Measurements from ENCODE around the gene HTT. TPM values are rescaled to one million over a fixed set of nuclear protein-coding genes. Genes with fewer than 3 reads are reported as not detected.

Gene HTT
- total and polyA plus RNA-seq, 2 of the 8 experiments (the other 6 are each of a cell fraction or from before 2014, with no cell fraction given): 24.0 to 71.0 TPM

DNA sequence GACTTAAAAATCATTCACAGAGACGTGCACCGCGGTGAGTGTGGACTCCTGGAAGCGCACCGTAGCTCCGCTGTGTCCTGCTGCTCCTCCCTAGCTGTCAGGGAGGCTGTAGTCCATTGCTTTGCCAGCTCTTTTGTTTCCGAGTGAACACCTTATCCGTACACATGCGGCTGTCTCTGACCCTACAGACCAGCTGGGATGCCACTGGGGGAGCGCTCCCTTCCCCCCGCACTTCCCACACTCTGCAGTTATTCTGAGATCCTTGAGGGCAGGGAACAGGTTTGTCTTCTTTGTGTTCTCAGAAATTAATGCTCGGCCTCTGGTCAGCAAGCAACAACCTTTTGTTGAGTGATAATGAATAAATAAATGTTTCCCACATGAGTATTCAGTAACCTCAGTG lies 140.8 kb downstream of the HTT start:
- WGBS, 2 experiments (ENCODE audit: extremely low coverage in 1 of 2, insufficient coverage in 1 of 2, insufficient read length in 1 of 2, insufficient replicate concordance in 2 of 2, low coverage in 1 of 2, low lambda C conversion rate in 2 of 2, missing lambda C conversion rate in 1 of 2): 90% methylated on average over 12 of the region's 12 CpGs; no CpG with 5 or more reads in 1 of the 2 experiments
- H3K36me3 ChIP-seq (ENCODE audit: control insufficient read depth in 2 of 4, insufficient read depth in 4 of 4, low read length in 3 of 4): peaks cover 29 to 68% (median 57%) of the 10 kb centered on the region in 4 experiments
- TF ChIP-seq MAFK (IDR thresholded peaks at IDR 0.05; ENCODE audit: low read depth, low read length) (no peak), RXRA (IDR thresholded peaks at IDR 0.05; ENCODE audit: insufficient read depth, low read depth, low read length) (no peak), TBP (IDR thresholded peaks at IDR 0.05; ENCODE audit: low read depth, low read length) (no peak), SP1 (IDR thresholded peaks at IDR 0.05; ENCODE audit: low read depth, low read length) (no peak), SP2 (IDR thresholded peaks at IDR 0.05; ENCODE audit: low read length) (no peak), JUND (IDR thresholded peaks at IDR 0.05; ENCODE audit: low read length) (no peak), CBX5 (IDR thresholded peaks at IDR 0.05; ENCODE audit: low read depth, low read length) (no peak), SIN3A (conservative IDR thresholded peaks at IDR 0.05 in 1 of 2, IDR thresholded peaks at IDR 0.05 in 1 of 2; ENCODE audit: low read depth in 1 of 2, low read length in 2 of 2) (no peak), CTBP2 (IDR thresholded peaks at IDR 0.05; ENCODE audit: borderline replicate concordance, insufficient read depth, insufficient read length, low read length) (no peak)
- TF ChIP-seq, protein P1, sequence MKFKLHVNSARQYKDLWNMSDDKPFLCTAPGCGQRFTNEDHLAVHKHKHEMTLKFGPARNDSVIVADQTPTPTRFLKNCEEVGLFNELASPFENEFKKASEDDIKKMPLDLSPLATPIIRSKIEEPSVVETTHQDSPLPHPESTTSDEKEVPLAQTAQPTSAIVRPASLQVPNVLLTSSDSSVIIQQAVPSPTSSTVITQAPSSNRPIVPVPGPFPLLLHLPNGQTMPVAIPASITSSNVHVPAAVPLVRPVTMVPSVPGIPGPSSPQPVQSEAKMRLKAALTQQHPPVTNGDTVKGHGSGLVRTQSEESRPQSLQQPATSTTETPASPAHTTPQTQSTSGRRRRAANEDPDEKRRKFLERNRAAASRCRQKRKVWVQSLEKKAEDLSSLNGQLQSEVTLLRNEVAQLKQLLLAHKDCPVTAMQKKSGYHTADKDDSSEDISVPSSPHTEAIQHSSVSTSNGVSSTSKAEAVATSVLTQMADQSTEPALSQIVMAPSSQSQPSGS (IDR thresholded peaks at IDR 0.05; ENCODE audit: low read length): no peak
- TF ChIP-seq, protein P2, sequence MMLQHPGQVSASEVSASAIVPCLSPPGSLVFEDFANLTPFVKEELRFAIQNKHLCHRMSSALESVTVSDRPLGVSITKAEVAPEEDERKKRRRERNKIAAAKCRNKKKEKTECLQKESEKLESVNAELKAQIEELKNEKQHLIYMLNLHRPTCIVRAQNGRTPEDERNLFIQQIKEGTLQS (IDR thresholded peaks at IDR 0.05; ENCODE audit: insufficient read depth, low read depth, low read length): no peak
- TF ChIP-seq, protein P3, sequence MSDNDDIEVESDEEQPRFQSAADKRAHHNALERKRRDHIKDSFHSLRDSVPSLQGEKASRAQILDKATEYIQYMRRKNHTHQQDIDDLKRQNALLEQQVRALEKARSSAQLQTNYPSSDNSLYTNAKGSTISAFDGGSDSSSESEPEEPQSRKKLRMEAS (IDR thresholded peaks at IDR 0.05): no peak

More for the DNA sequence above, 140.8 kb downstream of the HTT start:
- Histone ChIP-seq H2BK15ac (ENCODE audit: low read length) (no peak overlapping the region), H3K23me2 (ENCODE audit: low read depth, low read length) (no peaks in the 10 kb centered on the region), H3K27me3 (replicated peaks in 1 of 4; ENCODE audit: control insufficient read depth in 3 of 4, extremely low read depth in 1 of 4, insufficient read depth in 3 of 4, low read length in 3 of 4) (no peaks in the 10 kb centered on the region), H3K4me3 (ENCODE audit: extremely low read depth in 1 of 4, insufficient read depth in 2 of 4, low read depth in 3 of 4, low read length in 4 of 4) (no peak overlapping the region), H4K8ac (ENCODE audit: extremely low read depth, insufficient read depth, low read length) (no peak overlapping the region), H3K9me3 (ENCODE audit: insufficient read depth in 2 of 2, low read depth in 1 of 2, low read length in 1 of 2) (no peaks in the 10 kb centered on the region), H3K23ac (ENCODE audit: insufficient read length) (no peak overlapping the region), H3K27ac (ENCODE audit: low read depth, low read length) (no peak overlapping the region), H4K91ac (replicated peaks; ENCODE audit: insufficient read length, low read length) (no peak overlapping the region), H3K4me1 (replicated peaks in 1 of 4; ENCODE audit: control insufficient read depth in 3 of 4, insufficient read depth in 4 of 4, low read length in 3 of 4) (no peaks in the 10 kb centered on the region), H3K4ac (replicated peaks; ENCODE audit: insufficient read length, low read depth, low read length) (no peak overlapping the region), H2BK20ac (ENCODE audit: low read length) (no peak overlapping the region), H3K56ac (replicated peaks; ENCODE audit: insufficient read length, low read depth, low read length) (no peak overlapping the region), H2AK5ac (ENCODE audit: low read depth, low read length) (no peak overlapping the region), H4K5ac (ENCODE audit: insufficient read length, low read depth, low read length) (no peak overlapping the region), H2AFZ (ENCODE audit: low read length) (no peak overlapping the region), H3K18ac (ENCODE audit: extremely low read depth, low read length) (no peak overlapping the region), H2BK5ac (ENCODE audit: low read depth, low read length) (no peak overlapping the region), H3K79me1 (ENCODE audit: low read depth, low read length) (no peaks in the 10 kb centered on the region), H3K14ac (ENCODE audit: insufficient read length) (no peak overlapping the region), H2BK12ac (ENCODE audit: low read depth, low read length) (no peak overlapping the region), H3K79me2 (ENCODE audit: control insufficient read depth in 1 of 2, insufficient read depth in 2 of 2, low read length in 2 of 2) (no peaks in the 10 kb centered on the region), H4K20me1 (replicated peaks in 1 of 2; ENCODE audit: control insufficient read depth in 1 of 2, insufficient read depth in 2 of 2, low read length in 2 of 2) (peaks cover 0 to 6% of the 10 kb centered on the region in 2 experiments), H3K9ac (replicated peaks in 1 of 4; ENCODE audit: extremely low read depth in 1 of 4, low read depth in 3 of 4, low read length in 3 of 4) (no peak overlapping the region), H3K4me2 (ENCODE audit: insufficient read depth in 1 of 2, low read depth in 2 of 2, low read length in 2 of 2) (no peak overlapping the region), H2BK120ac (replicated peaks; ENCODE audit: low read depth, low read length) (no peak overlapping the region)
- ChIA-PET POLR2A (ENCODE audit: partially characterized antibody) (no interaction called here), CTCF (ENCODE audit: partially characterized antibody) (interaction anchor here (0.6 kb wide), 1 partner anchor 246 kb away, joined by 4 read pairs; no protein-coding TSS in a partner anchor)
- no peak for FAIRE-seq
- DNase-seq (ENCODE audit: low read depth in 1 of 2, low spot score in 2 of 2): no peak
